HS-27A (cell line): ENCODE results near the gene NQO2.
A peak's percentile ranks its signal among the peaks of the same experiment; 100 is the strongest.
"Not testable (repeated sequence)": the region's sequence is repeated elsewhere in the genome, so short reads cannot be mapped to it uniquely, and the experiment has no call there.

Experiments
- DNase-seq: peaks from one replicate; pipeline ENCODE4 v3.0.0-alpha.2; 2012; ENCODE audit warnings: low read depth, missing footprints

The NQO2 gene

GRCh38 chr6:3013901-3014674, 14.4 kb downstream of the NQO2 start:
- no peak for DNase-seq

DNA sequence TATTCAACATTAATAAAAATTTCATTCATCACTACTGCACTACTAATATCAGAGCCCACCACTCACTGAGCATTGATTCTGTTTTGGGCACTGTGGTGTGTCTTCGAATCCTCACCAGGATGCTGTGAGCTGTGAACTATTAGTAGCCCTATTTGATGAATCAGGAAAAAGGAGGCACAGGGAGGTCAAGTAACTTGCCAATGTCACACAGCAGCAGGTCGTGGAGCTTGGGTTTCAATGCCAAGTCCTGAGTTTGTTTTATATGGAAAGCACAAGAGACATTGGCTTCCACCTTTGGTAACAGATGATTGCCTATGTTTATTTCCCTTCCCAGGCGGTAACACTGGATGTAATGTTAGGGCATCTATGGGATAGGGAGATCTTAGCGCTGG, 15.0 kb downstream of the NQO2 start:
- DNase-seq = no peak

GRCh38 chr6:3015144-3015543, 15.4 kb downstream of the NQO2 start:
- no peak for DNase-seq

GRCh38 chr6:3016473-3017280, 17.0 kb downstream of the NQO2 start:
- DNase-seq = no peak

- no peak for DNase-seq
Measured at GRCh38 chr6:3017304-3017703, 17.6 kb downstream of the NQO2 start.

- DNase-seq = no peak
Measured at GRCh38 chr6:3019065-3019464, 19.4 kb downstream of the NQO2 start.

GRCh38 chr6:3019749-3020320, 20.1 kb downstream of the NQO2 start:
- no peak for DNase-seq

GRCh38 chr6:3020976-3021598, 21.4 kb downstream of the NQO2 start:
- DNase-seq = not testable (repeated sequence)

DNA sequence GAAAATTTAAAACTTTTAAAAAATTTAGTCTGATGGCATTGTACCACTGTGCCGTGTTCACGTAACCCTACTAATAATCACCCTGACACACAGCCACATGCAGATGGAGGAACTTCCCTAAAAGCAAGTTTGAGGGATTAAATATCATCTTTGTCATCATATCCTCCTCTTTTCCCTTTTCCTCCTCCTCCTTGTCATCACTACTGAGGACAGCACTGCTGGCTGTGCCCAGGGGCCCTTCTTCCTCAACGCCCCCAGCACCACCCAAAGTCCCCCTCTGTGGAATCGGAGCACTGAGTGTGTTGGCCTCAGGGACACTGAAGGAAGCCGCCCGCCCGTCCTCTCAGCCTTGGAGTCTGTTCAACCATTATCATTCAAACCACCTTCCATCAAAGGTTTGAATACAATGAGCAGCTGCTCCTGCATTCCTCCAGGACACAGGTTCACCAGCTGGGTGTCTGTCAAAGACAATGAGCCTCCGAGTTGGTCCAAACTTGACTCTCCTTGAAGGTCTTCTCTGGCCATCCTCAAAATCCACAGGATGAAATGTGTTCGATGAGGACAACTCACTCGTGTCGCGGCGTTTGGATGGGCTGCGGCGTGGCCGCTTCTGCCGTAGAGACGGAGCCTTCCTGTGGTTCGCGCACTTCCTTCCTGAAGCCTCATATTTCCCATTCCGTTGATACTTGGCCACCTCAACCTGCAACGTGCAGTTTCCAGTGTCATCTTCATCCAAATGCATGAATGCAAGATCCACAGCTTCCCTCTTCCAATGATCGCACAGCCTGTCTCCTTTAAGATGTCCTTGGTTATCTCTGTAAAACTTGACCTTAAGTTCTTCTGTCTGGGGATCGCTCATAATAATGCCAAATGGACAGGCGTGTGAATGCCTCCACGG, 23.3 kb downstream of the NQO2 start:
- DNase-seq = no peak

GRCh38 chr6:3023663-3024483, 24.2 kb downstream of the NQO2 start:
- DNase-seq = peak; percentile 66

GRCh38 chr6:3026791-3027626, 27.3 kb downstream of the NQO2 start:
- DNase-seq = no peak

GRCh38 chr6:3028156-3028555, 28.5 kb downstream of the NQO2 start:
- DNase-seq = not testable (repeated sequence)

DNA sequence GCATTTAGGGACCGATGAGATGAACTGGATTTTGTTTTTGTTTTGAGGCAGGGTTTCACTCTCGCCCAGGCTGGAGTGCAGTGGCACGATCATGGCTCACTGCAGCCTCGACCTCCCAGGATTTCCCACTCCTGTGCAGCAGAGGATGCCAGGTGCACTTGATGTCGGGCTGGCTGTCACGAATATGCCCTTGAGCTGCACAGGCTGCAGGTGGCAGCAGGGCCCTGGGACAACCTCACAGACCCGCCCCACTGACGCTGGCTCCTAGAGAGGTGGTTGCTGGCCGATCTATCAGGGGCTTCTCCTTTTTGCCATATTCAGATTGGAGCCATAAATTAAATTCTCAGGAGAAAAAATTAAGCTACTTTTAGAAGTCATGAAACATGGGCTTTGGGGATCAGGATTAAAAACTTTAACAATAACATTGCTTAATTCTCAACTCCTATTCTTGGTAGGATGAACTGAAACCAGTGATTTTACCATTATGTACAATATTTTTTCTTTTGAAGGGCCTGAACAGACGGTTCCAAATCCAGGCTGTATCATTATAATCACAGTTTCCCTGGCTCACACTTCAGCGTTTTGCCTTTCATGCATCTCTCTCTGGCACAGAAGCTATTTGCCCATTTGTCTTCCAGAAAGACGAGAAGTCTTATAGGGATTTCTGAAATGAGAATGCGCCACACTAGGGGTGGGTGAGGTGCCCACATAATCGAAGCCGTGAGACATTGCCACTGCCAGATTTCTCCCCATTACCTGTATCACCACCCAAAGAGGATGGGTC, 32.4 kb downstream of the NQO2 start:
- DNase-seq = no peak

DNA sequence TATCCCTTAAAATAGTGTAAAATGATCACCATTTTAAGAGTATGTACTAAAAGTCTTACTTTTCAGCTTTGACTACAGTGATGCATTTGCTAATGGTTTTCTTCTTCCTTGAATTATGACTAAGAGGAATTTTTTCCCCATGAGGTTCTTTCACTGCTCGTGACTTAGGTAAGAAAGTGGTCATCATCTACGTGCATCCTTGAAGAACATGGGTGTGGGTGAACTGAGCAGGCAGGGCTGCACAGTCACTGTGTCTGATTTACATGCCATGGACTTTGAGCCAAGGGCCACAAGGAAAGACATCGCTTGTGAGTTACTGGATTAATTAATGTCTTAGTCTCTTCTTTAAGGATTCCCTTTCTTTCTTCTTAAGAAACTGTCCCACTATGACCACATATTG, 33.3 kb downstream of the NQO2 start:
- no peak for DNase-seq

DNA sequence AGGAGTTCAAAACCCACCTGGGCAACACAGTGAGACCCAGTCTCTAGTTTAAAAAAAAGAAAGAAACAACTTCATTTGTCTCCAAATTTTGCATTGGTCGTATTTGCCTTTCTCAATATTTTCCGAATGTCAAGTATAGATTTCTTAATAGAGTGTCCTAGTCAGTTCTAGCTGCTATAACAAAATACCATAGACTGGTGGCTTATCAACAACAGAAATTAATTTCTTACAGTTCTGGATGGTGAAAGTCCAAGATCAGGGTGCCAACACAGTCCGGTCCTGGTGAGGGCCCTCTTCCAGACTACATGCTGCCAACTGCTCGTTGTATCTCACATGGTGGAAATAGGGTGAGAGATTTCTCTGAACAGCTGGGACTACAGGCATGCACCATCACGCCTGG, 34.0 kb downstream of the NQO2 start:
- no peak for DNase-seq

- no peak for DNase-seq
Measured at GRCh38 chr6:3035397-3035796, 35.7 kb downstream of the NQO2 start.

- DNase-seq = no peak
Measured at GRCh38 chr6:3036861-3037637, 37.4 kb downstream of the NQO2 start.
